ENCODE data around the gene MCRS1.

- TF ChIP-seq POLR2A (IDR thresholded peaks at IDR 0.05; ENCODE audit: low read depth, low read length), result no peak
- TF ChIP-seq CTCF (IDR thresholded peaks at IDR 0.05; ENCODE audit: extremely low read depth in 1 of 2, insufficient read depth in 1 of 2, low read depth in 1 of 2, low read length in 2 of 2), result no peak
- no peak for TF ChIP-seq POLR2AphosphoS5 (IDR thresholded peaks at IDR 0.05; ENCODE audit: insufficient read depth, low read depth, low read length)
- no peak for TF ChIP-seq JUN (IDR thresholded peaks at IDR 0.05; ENCODE audit: borderline replicate concordance, insufficient read depth, insufficient read length, low read depth)
- TF ChIP-seq MYC (IDR thresholded peaks at IDR 0.05; ENCODE audit: low read depth, low read length), result no peak
- no peak for TF ChIP-seq EZH2 (IDR thresholded peaks at IDR 0.05; ENCODE audit: borderline replicate concordance, low read depth, low read length, severe bottlenecking)
Observed at GRCh38 chr12:49562831-49563230, 5.1 kb downstream of the MCRS1 start.
